HG03442 (cell line): ENCODE data around the gene SUSD3.
"Not testable (repeated sequence)": the region's sequence is repeated elsewhere in the genome, so short reads cannot be mapped to it uniquely, and the experiment has no call there.

Source experiments
- ATAC-seq: cut with Tn5 transposase; IDR thresholded peaks from one replicate; pipeline ENCODE4 v1.9.1; 2021; ENCODE audit warnings: mild to moderate bottlenecking, moderate library complexity; ENCODE audit not compliant: unreplicated experiment

Gene SUSD3

DNA sequence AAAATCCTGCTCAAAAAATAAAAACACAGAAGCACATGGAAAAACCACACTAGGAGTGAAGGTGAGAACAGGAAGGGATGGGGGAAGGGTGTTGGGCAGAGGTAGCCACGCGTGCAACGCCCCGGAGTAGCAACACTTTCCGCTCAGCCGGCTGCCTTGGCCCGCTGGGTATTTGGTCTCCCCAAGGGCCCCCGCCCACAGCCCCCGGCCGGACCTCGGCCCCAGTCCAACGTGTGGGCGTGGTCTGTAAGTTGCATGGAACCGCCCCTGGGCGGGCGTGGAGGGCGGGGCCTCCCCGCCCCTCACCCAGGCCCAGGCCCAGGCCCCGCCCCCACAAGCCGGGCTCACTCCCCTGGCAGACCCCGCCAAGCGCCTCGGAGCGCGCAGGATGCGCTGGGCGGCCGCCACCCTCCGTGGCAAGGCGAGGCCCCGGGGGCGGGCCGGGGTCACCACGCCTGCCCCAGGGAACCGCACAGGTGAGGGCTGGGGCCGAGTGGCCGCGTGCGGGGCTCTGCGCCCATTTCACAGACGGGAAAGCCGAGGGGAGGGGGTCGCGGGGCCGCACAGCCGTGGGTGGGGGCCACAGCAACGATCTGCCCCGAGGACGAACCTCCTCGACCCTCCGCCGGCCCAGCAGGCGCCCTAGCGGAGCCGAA, at the start of gene SUSD3:
SUSD3 (plus strand) TSS at position 347 of the 656 bp plus-strand sequence; CDS start at position 389, 42 bp downstream.
- peak; percentile 40 for ATAC-seq

DNA sequence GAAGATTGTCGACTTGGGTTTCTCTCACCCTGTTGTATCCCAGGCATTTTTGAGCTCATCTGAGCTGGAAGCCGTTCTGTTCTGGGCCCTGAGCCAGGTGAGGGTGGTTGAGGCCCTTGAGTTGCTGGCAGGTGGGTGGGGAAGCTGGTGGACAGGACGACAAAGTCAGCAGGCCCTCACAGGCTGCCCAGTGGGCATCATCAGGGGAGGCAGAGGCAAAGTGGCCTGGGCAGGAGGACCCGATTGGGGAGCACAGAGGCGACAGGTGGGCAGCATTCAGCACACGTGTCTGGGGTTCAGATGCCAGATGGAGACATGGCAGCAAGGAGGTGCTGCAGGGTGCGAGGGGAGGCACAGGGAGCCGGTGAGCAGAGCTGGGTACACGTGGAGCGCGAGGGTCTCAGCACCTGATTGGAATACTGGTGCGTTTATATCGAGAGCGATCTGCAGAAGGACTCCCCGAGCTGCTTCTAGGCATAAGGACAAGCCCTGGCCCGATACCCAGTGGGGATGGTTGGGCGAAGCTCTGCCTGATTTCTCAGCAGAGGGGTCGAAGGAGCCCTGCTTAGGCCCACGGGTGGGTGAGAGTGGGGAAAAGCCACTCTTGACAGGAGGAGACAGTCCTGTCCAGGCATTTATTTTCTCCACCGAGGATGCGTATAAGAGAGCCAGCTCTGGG, 49.0 kb upstream of the SUSD3 start:
- no peak for ATAC-seq

DNA sequence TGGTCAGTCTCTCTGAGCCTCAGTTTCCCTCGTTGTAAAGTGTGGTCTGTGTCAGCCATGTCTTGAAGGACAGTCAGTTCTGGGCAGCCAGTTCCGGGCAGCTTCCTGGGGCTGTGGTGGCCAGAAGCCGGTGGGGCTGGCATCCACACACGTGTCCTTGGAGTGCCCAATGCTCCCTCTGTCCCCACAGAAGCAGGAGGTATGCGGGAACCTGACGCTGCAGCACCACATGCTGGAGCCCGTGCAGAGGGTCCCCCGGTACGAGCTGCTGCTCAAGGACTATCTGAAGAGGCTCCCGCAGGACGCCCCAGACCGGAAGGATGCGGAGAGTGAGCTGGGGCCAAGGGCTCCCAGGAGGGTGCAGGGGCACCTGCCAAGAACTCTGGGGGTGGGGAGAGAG, 48.4 kb upstream of the SUSD3 start:
- ATAC-seq: no peak

DNA sequence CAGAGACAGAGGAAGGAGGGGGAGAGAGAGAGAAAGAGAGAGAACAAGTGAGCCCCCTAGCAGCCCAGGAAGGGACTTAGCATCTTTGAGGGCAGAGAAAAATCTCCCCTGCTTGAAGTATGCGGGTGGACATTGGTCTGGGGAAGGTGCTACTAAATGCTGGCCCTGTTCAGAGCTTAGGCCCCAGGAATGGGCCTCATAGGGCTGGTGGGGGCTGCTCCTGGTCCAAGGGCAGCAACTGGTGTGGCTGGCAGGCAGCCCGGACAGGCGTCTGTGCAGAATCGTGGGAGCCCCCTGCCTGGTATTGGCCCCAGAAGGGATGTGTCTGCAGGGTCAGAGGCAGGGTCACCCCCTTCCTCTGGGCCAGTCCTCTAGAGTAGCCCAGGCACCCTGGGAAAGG, 47.8 kb upstream of the SUSD3 start:
- no peak for ATAC-seq

DNA sequence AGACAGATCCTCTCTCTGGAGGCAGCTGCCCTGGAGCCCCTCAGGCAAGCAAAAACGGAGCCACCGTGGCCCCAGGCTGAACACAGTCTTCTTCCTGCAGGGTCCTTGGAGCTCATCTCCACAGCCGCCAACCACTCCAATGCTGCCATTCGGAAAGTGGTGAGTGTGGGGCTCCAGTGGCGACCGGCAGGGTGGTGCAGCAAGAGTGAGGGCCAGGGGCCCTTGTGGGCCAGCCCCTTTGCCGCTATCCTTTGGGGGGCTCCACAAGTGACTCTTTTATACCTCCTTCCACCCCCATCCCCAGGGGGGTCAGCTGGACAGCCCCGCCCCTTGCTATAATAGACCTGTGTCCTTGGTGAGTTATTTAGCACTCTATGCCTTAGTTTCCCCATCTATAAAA, 47.4 kb upstream of the SUSD3 start:
- no peak for ATAC-seq

DNA sequence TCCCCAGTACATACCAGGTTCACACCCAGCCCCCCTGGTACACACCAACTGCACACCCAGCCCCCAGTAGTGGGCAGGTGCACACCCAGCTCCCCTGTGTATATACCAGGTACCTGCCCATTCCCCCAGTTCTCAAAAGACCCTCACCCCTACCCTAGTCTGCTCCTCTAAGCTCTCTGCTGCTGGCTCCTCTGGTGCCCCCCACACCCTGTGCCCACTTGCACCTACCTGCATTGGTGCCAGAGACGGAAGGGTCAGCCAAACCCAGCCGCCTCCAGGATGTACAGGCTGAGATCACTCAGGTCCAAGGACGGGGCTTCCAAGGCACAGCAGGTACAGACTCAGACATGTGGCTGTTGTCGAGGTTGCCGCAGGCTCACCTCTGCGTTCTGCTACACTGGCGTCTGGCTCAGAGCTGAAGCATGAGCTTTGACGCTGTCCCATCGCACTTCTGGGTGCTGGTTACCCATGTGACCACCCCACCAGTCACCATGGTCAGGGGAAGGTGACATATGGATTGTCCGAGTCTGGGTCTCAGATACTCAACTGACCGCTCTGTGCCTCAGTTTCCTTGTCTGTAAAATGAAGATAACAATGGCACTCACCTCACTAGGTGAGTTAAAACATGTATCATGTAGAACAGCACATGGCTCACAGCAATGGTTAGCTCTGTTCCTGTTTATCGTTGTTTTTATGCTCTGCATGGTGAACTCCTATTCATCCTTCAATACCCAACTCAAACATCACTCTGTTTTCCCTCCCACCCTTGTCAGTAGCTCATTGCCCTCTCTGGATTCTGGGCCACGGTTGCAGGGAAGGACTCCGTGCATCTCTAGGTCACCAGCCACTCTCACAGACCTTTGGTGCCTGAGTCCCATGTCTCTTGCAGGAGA, 45.3 kb upstream of the SUSD3 start:
- ATAC-seq: no peak

DNA sequence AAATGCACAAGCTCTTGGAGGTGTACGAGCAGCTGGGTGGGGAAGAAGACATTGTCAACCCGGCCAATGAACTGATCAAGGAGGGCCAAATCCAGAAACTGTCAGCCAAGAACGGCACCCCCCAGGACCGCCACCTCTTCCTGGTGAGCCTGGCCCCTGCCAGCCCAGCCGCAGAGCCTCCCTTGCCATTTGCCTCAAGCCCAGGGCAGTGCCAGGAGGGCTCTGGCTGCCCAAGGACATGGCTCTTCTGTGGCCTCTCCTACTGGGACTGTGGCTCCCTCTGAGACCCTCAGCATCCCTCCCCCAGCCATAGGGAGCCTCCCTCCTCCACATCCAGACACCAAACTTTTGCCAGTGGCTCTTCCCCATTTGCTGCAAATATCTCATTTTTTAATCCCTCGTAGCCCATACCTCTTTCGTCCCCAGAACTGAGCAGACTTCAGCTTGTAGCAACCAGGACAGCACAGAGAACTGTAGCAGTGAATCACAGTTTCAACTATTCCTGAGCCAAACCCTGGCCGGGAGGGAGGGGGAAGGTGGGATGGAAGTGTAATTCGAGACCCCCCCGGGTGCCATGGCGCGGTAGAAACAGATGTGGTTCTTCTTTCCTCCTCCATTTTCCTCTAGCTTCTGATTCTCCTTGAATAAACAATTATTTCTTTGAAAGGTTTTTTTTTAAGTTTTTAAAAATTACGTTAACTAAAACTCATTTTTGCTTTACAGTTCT, 44.5 kb upstream of the SUSD3 start:
- no peak for ATAC-seq

DNA sequence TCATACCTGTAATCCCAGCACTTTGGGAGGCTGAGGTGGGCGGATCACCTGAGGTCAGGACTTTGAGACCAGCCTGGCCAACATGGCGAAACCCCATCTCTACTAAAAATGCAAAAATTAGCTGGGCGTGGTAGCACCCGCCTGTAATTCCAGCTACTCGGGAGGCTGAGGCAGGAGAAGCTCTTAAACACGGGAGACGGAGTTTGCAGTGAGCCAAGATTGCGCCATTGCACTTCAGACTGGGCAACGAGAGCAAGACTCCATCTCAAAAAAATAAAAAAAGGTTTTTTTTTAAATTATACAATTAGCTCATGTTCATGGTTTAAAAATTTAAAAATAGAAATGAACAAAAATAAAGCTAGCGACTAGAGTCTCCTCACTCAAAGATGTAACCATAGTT, 43.3 kb upstream of the SUSD3 start:
- not testable (repeated sequence) for ATAC-seq

DNA sequence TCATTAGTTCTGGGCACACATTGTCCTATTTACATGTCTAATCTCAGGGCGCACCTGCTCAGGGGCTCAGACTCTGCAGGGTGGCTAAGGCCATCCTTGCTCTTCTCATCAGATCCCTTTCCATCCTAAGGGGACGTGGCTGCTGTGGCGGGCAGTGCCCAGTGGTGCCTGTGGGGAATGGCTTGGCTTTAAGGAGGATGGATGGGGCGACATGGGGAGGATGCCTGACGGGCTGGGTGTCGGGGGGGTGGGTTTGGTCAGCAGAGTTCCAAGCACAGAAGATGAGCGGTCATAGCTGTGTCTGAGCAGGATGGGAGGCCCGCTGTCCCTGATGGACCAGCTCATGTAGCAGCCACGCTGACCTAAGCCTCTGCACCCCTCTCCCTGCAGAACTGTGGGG, 40.9 kb upstream of the SUSD3 start:
- no peak for ATAC-seq

DNA sequence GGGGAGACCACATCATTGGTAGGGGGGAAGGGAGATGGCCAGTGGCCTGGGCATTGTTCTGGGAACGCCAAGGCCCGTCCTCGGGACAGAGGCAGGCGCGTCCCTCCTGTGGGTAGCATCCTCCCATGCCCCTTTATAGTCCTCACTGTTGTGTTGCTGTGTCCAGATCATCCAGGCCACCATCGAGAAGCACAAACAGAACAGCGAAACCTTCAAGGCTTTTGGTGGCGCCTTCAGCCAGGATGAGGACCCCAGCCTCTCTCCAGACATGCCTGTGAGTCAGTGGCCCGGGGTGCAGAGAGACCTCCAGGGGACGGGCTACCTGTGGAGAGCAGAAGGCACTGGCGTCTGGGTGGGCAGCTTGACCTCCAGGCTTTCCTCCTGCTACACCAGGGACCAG, 38.4 kb upstream of the SUSD3 start:
- no peak for ATAC-seq

DNA sequence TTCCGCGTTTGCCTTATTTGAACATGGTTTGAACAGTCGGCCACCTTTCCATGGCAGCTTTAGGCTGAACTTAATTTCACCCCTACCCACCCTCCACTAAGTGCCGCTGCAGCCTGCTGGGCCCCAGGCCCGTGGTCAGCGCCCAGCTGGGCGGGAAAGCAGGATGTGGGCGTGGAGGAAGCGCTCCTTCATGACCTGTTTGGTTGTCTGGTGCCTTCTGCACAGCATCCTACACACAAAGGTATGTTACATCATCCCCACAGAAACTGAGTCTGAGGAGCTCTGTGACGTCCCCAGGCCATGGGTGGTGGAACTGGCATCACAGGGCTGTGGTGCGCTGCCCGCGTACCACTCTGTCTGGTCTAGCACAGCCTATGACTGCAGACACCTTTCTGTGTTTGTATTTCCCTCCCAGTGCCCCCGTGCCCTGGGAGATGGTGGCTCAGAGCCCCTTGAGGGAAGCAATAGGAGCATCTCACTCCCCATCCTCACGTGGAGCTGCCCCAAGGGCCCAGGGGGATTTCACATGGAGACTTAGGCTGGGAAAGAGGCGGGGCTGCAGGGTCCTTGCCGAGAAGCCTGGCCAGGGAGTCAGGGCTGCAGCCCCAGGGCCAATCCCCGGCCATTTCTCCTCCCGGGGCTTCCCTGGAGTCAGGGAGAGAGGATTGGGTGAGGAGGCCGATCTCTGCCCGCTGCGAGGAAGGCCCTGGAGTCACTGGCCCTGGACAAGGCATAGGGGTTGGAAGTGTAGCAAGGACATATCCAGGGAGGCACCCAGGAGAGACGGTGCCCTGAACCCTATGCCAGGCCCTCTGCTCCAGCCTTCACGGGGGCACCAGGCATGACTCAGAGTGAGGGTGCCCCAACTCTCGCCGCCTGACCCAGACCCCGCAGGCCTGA, 37.5 kb upstream of the SUSD3 start:
- ATAC-seq: no peak

DNA sequence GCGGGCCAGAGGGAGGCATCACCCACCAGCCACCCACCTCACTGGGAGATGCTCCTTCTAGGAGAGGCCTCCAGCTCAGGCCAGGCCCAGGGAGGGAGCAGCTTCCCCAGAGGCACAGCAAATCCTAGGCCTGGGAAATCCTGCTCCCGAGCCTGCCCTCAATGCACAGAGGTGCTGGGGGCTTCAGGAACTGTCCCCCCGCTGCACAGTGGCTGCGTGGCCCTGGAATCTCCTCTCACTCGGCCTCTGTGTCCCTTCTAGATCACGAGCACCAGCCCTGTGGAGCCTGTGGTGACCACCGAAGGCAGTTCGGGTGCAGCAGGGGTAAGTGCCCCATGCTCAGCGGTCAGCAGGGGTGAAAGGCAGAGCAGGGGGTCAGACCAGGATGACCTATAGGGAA, 36.4 kb upstream of the SUSD3 start:
- ATAC-seq: no peak

DNA sequence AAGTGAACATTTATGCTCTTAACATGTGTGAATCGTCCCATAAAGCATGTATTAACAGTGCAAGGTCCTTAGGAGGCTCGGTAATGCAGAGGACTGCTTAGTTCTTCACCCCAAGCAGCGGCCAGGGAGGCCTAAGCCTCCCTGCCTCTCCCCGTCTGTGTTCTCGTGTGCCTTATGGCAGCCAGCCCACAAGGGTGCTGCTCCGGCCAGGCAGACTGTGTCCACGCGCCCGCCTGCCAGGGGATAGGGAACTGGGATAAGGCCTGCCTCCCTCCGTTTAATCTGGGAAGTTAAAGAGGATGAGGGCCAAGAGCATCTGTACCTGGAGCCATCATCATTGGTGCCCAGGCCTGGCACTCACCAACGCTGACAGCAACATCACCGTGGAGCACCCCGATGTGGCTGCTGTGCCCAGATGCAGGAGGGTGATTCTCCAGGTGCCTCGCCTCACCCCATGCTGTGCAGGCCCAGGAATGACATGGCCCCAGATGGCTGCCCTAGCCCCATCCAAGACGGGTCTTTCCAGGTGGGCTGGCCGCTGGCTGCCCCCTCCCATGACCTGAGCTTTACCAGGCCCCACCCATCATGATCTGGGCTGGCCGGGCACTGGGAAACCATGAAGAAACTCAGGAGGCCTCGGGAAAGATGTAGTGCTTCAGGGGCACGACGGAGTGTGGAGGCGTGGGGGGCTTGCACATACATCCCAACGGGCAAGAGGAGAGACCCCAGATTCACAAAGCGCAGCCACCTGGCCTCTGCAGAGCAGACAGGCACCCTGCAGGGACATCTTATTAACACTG, 35.6 kb upstream of the SUSD3 start:
- ATAC-seq: no peak

DNA sequence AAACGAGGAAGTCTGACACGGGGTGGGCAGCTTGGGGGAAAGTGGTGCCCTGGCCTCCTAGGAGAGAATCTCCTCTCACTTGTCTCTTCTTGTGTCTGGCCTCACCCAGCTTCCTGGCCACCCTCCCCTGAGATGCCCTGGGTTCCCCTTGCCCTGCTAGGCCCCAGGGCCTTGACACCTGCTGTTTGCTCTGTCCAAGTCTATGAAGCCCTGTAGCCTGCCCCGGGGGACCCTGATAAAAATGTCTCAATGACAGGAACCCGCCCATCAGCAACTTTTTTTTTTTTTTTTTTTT, 35.0 kb upstream of the SUSD3 start:
- no peak for ATAC-seq

DNA sequence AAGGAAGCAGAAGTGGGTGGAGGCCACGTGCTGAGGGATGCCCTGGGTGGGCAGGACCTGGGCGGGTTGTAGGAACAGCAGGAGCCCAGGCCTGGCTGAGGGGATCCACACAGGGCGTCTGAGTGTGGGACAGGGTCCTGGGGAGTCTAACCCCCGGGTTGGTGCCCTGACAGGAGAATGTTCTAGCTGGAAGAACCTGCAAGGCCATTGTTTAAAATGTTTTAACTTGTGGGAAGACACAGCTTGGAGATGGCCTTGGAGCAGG, 33.9 kb upstream of the SUSD3 start:
- no peak for ATAC-seq

DNA sequence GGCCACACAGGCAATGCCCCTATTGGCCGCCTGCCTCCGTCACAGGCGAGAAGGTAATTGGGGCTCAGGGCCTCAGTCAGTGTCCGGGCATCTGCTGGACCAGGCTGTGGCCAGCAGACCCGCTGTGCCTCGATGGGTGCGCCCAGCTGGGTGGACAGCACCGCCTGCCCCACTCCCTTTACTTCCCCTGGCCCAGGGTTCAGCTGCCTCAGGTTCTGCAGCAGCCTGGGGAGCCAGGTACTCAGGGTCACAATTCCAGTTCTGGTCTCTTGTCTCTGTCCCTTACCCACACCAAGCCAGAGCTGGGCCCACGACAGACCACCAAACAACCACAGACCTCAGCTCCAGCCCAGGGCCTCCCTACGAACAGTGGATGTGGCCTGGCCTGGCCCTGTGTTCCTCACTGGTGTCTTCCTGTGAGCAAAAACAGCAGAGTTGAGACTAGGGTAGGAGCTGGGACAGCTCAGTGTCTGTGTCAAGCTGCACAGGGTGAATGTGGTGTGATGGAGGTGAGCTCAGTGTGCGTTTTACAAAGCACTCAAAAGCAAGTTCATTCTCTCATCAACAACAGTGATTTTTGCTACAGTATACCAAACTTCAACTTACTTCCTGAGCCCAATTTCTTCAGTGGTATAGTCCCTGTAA, 33.4 kb upstream of the SUSD3 start:
- ATAC-seq: no peak

DNA sequence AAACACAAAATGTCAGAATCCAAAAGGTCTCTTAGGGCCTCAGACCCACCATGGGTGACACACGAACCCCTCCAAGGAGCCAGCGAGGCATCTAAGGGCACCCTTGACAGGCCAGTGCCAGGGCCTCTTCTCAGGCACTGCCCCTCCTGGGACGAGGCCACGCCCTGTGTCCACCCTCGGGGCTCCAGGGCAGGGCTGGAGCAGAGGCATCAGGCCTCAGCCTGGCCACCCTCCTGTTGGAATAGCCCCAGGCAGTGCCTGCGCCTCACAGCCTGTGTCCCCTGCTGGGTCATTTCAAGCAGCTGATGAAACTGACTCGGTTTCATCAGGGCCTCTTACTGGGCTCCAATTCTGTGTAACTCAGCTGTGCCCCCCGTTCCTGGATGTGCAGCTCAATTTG, 32.8 kb upstream of the SUSD3 start:
- ATAC-seq: no peak

DNA sequence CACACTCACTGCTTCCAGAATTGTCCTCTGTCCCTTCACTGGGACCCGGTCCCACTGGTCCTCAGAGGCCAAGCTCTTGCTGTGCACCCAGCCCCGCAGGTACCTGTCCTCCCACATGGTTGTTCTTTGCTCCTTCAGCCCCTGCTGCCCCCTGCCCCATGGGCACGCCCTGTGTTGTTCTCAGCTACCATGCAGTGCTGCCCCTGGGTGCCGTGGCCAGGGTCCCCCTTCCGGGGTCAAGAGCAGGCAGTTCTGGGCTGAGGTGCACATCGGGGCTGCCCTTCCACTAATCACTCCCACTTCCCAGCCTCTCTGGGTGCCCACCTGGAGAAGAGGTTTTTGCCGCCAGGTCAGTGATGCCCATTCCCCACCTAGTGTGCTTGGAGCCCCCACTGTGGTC, 31.9 kb upstream of the SUSD3 start:
- no peak for ATAC-seq

DNA sequence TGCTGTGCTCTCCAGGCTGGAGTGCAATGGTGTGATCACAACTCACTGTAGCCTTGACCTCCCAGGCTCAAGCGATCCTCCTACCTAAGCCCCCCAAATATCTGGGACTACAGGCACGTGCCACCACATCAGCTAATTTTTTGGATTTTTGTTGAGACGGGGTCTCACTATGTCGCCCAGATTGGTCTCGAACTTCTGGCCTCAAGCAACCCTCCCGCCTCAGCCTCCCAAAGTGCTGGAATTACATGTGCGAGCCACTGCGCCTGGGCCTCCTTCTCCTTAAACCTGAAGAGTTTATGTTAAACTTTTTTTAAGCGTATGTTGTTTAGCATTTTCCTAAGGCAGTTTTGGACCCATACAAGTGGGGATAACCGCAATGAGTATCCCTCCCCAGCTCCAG, 30.8 kb upstream of the SUSD3 start:
- no peak for ATAC-seq
